Fibroblast of lung (primary cell): ENCODE results near the gene ABCD1. TPM values are rescaled to one million over a fixed set of nuclear protein-coding genes. Genes with fewer than 3 reads are reported as not detected.

Source experiments
- DNase-seq, 2 donors: peaks; one replicate each; pipeline versions ENCODE4 v3.0.0 to v3.0.0-alpha.2; 2010; ENCODE audit warnings: low read depth in 2 of 2
- H2AFZ ChIP-seq: 2 replicates; pipeline ENCODE4 v1.5.1; 2012; ENCODE audit warnings: low read length, control low read depth, inconsistent platforms
- H3K27ac ChIP-seq: 2 replicates; pipeline ENCODE4 v1.5.1; 2011; ENCODE audit warnings: low read length, control low read depth; ENCODE audit not compliant: insufficient read depth
- H3K27me3 ChIP-seq: 2 replicates; pipeline ENCODE4 v1.5.1; 2011; ENCODE audit warnings: mild to moderate bottlenecking, low read length; ENCODE audit not compliant: control insufficient read depth, insufficient read depth
- H3K36me3 ChIP-seq: 2 replicates; pipeline ENCODE4 v1.5.1; 2011; ENCODE audit warnings: low read length; ENCODE audit not compliant: control insufficient read depth, insufficient read depth
- H3K4me1 ChIP-seq: 2 replicates; pipeline ENCODE4 v1.5.1; 2011; ENCODE audit warnings: low read length; ENCODE audit not compliant: control insufficient read depth, insufficient read depth; ENCODE audit errors: extremely low read depth
- H3K4me2 ChIP-seq: 2 replicates; pipeline ENCODE4 v1.5.1; 2011; ENCODE audit warnings: low read length, control low read depth; ENCODE audit not compliant: insufficient read depth; ENCODE audit errors: extremely low read depth
- H3K4me3 ChIP-seq, 4 experiments: fragments of 200-600 bp in 1 of 4; sonication (generic) in 1 of 4; replicated peaks in 1 of 4; 2 replicates each; pipeline ENCODE4 v1.5.1; 2011 to 2016; ENCODE audit warnings: low read length in 4 of 4, low read depth in 3 of 4, mild to moderate bottlenecking in 3 of 4, control low read depth in 2 of 4, inconsistent platforms in 1 of 4, mixed read lengths in 1 of 4; ENCODE audit not compliant: insufficient read depth in 1 of 4; ENCODE audit errors: control extremely low read depth in 1 of 4
- H3K79me2 ChIP-seq: 2 replicates; pipeline ENCODE4 v1.5.1; 2012; ENCODE audit warnings: mild to moderate bottlenecking, low read length, inconsistent platforms; ENCODE audit not compliant: control insufficient read depth, insufficient read depth
- H3K9ac ChIP-seq: 2 replicates; pipeline ENCODE4 v1.5.1; 2011; ENCODE audit warnings: mild to moderate bottlenecking, low read length, control low read depth; ENCODE audit not compliant: insufficient read depth
- H3K9me3 ChIP-seq: 2 replicates; pipeline ENCODE4 v1.5.1; 2012; ENCODE audit warnings: low read depth, low read length; ENCODE audit not compliant: control insufficient read depth, insufficient read depth
- H4K20me1 ChIP-seq: 2 replicates; pipeline ENCODE4 v1.5.1; 2011; ENCODE audit warnings: low read length; ENCODE audit not compliant: control insufficient read depth, insufficient read depth; ENCODE audit errors: extremely low read depth
- EZH2 ChIP-seq: IDR thresholded peaks from 2 replicates; pipeline ENCODE4 v1.5.1; 2012; ENCODE audit warnings: low read length, control low read depth, mild to moderate bottlenecking; ENCODE audit errors: missing control alignments
- polyA plus RNA-seq, 2 donors: library from polyadenylated mRNA; depleted of rRNA in 1 of 2; stranded (reverse) in 1 of 2; unstranded in 1 of 2; fragments of >200 nt; gene quantifications; 2 replicates each; pipeline ENCODE4 v1.2.1, GENCODE V29; 2011 to 2012; ENCODE audit warnings: missing spikeins in 1 of 2
- total RNA-seq: library from RNA; depleted of rRNA; stranded (reverse); fragments of >200 nt; gene quantifications from 2 replicates; pipeline ENCODE4 v1.2.1, GENCODE V29; 2014
- TF ChIP-seq, protein P1 (sequence below), 2 donors: IDR thresholded peaks in 1 of 2; conservative IDR thresholded peaks in 1 of 2; 1 replicate in 1 of 2; 2 replicates in 1 of 2; pipeline ENCODE4 v1.5.1; 2011 to 2012; ENCODE audit warnings: low read length in 2 of 2, control low read depth in 1 of 2, inconsistent platforms in 1 of 2, low read depth in 1 of 2, mild to moderate bottlenecking in 1 of 2

The ABCD1 gene
- total and polyA plus RNA-seq, 2 donors (not counting 1 experiment from before 2014, with no cell fraction given), result 4.0 to 12.7 TPM

DNA sequence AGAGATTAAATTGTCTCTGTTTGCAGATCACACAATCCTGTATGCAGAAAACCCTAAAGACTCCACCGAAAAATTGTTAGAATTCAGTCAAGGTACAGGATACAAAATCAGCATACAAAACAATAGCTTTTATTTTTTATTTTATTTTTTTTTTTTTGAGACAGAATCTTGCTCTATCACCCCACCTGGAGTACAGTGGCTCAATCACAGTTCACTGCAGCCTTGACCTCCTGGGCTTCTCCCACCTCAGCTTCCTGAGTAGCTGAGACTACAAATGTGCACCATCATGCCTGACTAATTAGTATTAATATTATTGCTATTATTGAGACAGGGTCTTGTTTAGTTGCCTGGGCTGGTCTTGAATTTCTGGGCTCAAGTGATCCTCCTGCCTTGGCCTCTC, 30.5 kb downstream of the ABCD1 start:
- Histone ChIP-seq H4K20me1 (no peaks in the 10 kb centered on the region), H3K4me1 (no peaks in the 10 kb centered on the region), H2AFZ (no peak overlapping the region), H3K4me3 (no peak overlapping the region), H3K36me3 (no peaks in the 10 kb centered on the region), H3K27me3 (no peaks in the 10 kb centered on the region), H3K4me2 (no peak overlapping the region), H3K27ac (no peak overlapping the region), H3K9ac (no peak overlapping the region), H3K79me2 (no peaks in the 10 kb centered on the region), H3K9me3 (no peaks in the 10 kb centered on the region)
- DNase-seq, result no peak
- no peak for TF ChIP-seq EZH2
- TF ChIP-seq, protein P1, sequence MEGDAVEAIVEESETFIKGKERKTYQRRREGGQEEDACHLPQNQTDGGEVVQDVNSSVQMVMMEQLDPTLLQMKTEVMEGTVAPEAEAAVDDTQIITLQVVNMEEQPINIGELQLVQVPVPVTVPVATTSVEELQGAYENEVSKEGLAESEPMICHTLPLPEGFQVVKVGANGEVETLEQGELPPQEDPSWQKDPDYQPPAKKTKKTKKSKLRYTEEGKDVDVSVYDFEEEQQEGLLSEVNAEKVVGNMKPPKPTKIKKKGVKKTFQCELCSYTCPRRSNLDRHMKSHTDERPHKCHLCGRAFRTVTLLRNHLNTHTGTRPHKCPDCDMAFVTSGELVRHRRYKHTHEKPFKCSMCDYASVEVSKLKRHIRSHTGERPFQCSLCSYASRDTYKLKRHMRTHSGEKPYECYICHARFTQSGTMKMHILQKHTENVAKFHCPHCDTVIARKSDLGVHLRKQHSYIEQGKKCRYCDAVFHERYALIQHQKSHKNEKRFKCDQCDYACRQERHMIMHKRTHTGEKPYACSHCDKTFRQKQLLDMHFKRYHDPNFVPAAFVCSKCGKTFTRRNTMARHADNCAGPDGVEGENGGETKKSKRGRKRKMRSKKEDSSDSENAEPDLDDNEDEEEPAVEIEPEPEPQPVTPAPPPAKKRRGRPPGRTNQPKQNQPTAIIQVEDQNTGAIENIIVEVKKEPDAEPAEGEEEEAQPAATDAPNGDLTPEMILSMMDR (conservative IDR thresholded peaks at IDR 0.05 in 1 of 2, IDR thresholded peaks at IDR 0.05 in 1 of 2; ENCODE audit: low read depth in 1 of 2, low read length in 2 of 2), result no peak

DNA sequence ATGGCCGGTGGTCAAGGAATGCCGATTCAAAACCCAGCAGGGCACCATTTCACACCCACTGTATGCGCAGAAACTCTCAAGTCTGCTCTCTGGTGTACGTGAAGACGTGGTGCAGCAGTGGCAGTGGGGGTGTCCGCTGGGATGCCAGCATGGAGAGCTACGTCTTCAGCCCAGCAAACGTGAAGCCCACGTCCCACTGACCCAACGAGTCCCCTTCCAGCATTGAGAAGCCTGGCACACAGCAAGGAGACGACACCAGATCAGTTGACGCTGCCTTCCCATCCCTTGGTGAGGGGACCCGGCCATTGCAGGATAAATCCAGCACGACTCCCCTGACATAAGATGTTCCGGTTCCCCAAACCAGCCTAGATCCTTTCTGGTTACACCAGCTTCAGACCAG, 37.2 kb downstream of the ABCD1 start:
- Histone ChIP-seq H3K36me3 (no peaks in the 10 kb centered on the region), H2AFZ (no peak overlapping the region), H3K27me3 (no peaks in the 10 kb centered on the region), H3K79me2 (no peaks in the 10 kb centered on the region), H3K4me2 (no peak overlapping the region), H3K4me1 (peaks cover 3% of the 10 kb centered on the region), H3K9ac (no peak overlapping the region), H3K9me3 (no peaks in the 10 kb centered on the region), H3K27ac (no peak overlapping the region), H4K20me1 (no peaks in the 10 kb centered on the region), H3K4me3 (no peak overlapping the region)
- DNase-seq, result no peak
- TF ChIP-seq, protein P1 (conservative IDR thresholded peaks at IDR 0.05 in 1 of 2, IDR thresholded peaks at IDR 0.05 in 1 of 2; ENCODE audit: low read depth in 1 of 2, low read length in 2 of 2), result no peak
- no peak for TF ChIP-seq EZH2

DNA sequence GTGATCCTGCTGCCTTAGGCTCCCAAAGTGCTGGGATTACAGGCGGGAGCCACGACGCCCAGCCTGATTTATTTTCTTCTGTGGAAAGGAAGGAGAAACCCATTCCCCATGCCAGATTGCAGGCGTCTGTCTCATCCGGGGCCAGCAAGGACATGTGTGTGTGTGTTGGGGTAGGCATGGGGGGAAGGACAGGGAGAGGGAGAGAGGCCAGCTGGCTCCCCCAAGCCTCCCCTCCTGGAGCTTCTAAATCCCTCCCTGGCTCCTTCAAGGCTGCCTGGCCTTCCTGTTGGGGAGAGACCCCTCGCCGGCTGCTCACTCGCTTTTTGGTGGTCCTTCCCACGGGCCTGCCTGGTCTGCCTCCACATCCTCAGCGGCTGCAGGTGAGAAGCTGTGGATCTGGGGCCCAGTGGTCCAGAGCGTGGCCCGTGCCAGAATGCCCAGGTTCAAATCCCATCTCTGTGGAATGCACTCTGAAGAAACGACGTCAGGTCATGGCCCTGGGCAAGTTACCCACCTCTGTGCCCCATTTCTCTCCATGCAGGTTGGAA, 38.0 kb downstream of the ABCD1 start:
- DNase-seq, result no peak
- Histone ChIP-seq H3K79me2 (no peaks in the 10 kb centered on the region), H3K4me3 (no peak overlapping the region), H4K20me1 (no peaks in the 10 kb centered on the region), H3K4me2 (no peak overlapping the region), H2AFZ (no peak overlapping the region), H3K27me3 (no peaks in the 10 kb centered on the region), H3K9ac (no peak overlapping the region), H3K9me3 (no peaks in the 10 kb centered on the region), H3K36me3 (no peaks in the 10 kb centered on the region), H3K4me1 (peaks cover 3% of the 10 kb centered on the region), H3K27ac (no peak overlapping the region)
- TF ChIP-seq, protein P1 (conservative IDR thresholded peaks at IDR 0.05 in 1 of 2, IDR thresholded peaks at IDR 0.05 in 1 of 2; ENCODE audit: low read depth in 1 of 2, low read length in 2 of 2), result no peak
- TF ChIP-seq EZH2, result no peak
